Activated effector memory CD4-positive, alpha-beta T cell treated with Interleukin-2 at 50 U/mL for 16 hours (primary cell): ENCODE measurements around the gene FBN2.

ENCODE experiments used
- DNase-seq: peaks from one replicate; pipeline ENCODE4 v3.0.0-alpha.2; 2020

The FBN2 gene

DNA sequence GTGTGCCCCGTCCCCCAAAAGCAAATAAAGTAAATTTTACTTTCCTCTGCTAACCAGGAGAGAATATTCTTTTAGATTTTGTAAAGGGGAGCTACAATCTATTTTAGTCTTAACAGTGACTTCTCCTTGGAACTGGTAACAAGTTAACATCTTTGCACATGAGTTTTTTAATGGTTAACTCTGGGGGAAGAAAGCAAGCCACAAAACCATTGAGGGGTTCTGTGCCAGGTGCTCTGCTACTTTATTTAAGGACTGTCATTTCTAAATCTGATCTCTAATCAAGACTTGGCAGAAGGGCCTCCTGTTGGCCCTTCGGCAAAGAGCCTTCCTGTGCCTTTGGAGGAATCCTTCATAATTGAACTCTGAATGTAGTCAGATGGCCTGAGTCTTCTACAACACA is 301.0 kb downstream of the FBN2 start:
- no peak for DNase-seq

DNA sequence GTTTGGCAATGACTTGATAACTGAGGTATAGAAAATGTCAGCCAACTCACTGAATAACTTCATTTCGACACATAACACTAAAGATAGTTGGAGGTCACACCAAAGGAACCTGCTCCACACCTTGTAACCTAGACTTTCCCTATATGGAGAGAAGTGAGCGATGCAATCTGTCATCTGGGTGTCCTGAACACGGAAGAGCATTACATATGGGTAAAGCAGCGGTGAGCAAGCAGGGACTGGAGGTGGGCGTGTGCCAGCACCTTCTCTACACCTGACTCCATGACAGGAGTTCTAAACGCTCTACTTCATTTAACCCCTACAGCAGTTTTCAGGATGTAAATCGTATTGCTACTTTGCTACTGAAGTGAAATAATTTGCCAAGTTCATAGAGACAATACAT is 301.7 kb downstream of the FBN2 start:
- no peak for DNase-seq

DNA sequence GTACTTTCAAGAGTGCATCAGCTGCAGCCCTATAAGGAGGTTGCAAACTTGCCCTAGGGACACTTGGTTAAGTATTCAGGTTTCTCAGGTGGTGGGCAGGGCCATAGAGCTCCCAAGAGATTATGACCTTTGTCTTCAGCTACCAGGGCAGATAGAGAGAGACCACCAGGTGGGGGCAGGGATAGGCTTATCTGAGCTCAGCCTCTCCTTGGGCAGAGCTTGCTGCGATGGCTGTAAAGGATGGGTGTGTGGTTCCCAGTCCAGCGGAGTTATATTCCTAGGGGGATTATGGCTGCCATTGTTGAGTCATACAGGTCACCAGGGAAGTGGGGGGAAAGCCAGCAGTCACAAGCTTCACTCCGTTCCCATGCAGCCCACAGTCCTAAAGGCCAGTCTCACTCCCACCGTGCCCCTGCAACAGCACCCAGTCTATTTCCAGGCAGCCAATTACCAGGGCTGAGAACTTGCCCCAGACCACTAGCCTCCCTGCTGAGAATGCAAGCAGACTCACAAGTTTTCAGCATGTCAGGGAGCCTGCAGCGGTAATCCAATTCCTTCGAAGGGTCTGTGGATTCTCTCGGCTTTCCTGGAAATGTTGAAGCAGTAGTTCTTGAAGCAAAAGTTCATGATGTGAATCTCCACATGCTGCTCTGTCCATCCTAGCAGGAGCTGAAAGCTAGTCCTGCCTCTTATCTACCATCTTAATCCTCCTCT is 303.0 kb downstream of the FBN2 start:
- no peak for DNase-seq

DNA sequence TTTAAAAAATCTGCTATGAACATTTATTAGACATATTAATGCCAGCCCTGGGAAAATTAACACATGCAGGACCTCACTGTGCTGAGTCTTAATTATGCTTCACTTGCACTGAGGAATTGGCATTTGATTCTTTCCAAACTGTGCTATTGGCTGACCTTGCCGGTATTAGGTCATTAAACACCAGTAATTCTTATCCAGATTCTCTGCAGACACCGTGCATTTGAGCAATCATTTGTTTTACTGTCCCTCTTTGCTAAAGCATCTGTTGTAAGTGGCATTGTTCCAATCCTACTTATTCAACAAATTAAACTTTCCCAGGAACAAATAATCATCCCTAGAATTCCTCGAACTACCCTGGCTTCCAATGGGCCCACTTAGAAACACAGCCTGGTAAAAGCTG is 309.5 kb downstream of the FBN2 start:
- DNase-seq: no peak

DNA sequence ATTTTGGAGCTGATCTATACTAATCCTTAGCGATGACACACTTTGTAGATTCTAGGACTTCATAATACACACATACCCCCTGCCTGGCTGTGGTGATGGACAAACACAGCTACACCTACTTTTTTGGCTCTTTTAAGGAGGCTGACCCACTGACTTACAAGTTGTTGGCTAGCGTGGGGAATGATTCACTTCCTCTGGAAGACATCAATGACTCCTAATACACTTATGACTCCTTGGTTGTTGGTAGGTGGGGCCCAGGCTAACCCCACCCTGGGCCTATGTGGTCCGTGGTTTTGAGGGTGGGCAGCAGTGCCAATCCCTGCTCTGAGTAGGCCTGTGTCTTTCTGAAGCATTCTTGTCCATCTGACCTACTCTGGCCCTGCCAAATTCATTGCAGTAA is 310.0 kb downstream of the FBN2 start:
- DNase-seq: no peak

DNA sequence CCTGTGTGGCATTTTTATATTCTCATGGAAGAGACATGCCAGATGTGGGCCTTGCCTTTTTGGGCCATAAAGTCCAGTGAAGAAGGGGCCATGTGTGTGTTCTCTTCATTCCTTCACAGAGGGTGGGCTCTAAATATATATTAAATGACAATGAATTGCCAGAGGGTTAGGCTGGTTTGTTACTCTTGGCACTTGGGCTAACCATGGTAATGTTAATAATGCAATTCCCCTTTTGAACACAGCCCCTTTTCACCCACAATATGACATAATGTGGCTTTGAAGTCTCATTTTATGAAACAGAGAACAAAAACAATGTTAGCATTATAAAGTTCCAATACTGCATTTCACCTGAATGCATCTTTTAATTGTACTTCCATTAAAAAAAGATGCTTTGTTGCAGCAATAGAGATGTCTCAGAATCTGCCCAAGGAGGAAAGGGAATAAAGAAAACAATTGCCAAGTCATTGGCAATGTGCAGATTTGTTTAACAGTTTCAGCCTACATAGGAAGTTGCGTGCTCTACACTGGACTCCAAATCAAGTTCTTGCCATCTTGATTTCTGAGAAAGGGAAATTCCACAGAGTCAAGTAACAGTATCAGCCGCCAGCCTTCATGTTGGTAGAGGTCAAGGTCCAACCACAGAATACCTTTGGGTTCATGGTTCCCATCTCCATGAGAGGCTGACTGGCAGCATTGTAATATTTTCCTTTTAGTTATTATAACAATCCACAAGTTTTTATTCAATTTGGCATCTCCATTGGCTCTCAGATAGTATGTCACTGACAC is 312.6 kb downstream of the FBN2 start:
- no peak for DNase-seq

DNA sequence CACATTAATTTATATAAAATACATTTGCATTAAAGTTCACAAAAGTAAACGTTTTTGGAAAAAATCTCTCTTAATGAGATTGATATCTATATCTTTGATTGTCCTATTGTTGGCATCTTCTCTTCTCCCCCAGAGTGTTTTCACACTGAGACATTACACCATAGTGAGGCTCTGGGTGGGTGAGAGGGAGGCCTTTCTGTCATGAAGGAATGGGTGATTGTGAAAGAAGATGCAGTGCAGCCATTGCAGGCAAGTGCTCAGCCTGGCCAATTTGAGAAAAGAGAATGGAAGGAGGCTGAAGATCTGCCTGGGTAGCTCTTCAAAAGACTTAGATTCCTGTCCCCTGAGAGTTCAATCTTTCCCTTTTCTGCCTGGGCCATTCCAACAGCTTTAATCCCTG is 313.7 kb downstream of the FBN2 start:
- DNase-seq: no peak

DNA sequence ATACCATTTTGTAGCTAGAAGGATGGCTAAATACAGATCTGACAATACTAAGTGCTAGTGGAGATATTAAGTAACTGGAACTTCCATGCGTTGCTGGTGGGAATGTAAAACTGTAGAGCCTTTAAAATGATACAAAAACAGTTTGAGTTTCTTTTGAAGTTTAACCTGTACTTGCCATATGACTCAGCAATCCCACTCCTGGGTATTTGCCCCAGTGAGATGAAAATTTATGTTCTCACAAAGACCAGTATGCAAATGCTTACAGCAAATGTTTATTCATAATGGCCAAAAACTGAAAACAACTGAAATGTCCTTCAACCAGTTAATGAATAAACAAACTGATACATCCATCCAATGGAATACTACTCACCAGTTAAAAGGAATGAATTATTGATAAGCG is 317.2 kb downstream of the FBN2 start:
- no peak for DNase-seq

DNA sequence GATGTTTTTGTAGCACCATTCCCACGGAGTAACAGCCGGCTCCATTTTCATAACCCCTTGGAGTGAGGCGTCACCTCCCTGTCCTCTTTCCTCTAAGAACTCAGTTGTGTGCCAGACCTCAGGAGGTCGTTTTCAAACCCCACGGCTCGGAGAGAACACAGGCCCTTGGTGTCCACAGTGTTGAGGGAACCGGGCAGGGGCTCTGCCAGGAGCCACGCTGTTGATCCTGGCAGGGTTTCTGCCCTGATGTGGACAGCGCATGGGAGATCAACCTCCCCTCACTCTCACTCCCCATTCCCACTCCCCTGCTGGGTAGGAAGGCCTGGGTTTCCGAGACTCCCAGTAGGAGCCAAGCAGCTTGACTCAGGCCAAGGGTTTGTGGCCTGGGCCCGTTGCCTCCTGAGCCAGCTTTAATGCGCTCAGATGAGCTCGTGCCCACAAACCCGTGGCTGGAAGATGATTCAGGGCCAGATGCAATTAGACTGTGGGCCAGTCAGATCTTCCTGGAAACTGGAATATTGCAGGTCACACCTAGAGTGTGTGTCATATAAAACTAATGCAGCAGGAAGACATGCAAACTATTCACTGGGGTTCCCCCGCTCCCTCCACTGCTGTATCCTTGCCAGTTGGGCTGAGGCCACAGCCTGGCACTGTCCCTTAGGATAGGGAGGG is 321.0 kb downstream of the FBN2 start:
- DNase-seq: no peak

DNA sequence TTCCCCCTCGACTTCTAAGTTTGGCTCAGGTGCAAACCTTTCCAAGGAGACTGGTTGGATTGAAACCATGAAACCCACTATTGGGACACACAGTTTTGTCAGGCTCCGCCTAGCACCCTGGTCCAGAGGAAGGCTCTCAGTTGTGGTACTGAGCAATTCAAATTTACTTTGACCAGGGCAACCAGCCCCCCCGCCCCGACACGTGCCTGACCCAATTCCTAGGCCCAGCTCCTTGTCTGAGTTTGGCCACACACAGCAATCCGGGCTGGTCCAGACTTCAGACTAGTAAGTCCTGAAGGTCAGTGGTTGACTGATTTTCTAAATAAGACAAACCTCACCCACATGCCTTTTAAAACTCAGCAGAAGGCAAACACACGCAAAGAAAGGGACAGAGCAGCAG is 321.8 kb downstream of the FBN2 start:
- no peak for DNase-seq

DNA sequence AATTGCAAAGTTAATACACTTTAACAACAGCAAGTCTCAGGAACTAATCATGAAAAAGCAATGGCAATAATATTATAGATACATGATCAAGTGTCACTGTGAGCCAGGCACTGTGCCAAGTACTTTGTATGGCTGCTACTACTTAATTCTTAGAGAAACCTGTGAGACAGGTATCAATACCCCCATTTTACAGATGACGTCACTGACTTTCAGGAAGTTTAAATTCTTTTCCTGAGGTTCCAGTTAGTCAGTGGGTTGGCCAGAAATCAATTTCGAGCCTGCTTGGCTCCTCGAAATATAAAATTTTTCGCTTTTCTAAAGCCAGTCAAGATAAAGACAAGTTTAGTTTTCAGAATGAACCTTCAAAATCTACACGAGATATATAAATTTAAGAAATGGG is 324.2 kb downstream of the FBN2 start:
- no peak for DNase-seq

DNA sequence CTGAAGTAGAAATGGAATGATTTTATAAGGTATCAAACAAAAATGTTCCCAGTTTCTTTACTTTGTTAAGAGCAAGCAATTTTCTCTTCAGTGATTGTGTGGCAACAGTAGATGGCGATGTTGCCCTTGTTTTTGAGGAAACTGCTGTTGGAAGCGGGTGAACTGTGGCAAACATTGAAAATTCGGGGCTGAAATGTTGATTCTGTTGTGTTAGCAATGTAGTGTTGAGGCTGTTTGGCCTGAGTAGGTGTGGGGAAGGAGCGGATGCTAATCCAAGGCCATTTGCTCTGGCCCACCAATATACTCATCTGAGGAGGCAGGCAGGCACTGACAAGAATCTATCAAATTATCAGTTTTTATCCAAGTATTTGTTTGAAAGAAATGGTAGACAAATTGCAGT is 324.7 kb downstream of the FBN2 start:
- DNase-seq: no peak

DNA sequence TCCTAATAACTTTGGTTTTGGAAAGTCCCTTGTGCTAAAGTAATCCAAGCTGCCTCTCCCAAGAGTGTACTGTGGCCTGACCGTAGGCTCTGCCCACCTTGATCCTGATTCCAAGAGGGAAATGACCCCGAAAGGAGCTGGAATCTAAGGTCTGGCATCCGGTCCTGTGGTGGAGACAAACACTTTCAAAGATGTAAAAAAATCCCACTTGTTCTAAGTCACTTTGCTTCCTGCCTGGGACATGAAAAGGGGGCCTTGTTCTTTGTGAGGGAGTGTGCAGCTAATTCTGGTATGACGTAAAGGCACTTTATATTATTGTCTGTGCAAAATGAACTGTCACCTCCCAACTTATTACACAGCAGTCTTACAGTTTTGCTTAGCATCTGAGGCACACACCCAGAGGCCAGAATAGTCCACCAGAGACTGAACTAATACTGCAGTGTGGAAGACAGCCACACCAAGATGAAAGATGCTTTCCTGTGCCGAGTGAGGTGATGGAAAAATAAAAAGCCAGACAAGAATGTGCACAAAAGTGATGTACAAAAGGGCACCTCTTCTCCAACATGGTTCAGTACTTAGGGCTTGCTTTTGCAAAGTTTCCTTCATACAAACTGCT is 325.7 kb downstream of the FBN2 start:
- DNase-seq: no peak

DNA sequence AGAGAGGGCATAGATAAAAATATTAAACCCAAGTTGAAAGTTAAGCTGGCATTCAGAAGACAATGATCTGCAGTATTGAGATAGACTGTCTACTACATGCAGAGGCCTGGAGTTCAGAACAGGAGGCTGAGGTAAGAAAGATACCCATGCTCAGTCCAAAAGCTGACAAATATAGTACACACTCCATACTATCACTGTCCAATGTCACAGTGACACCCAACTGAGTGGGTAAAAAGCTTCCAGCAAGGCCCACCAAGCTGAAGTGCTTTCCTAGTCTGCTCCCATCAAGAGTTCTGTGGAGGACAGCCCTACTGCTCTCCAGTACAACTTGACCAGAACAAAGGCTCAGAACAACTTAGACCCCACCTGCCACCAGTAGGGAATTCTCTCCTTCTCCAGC is 329.6 kb downstream of the FBN2 start:
- no peak for DNase-seq
